ENCODE results near the gene RAB37. TPM values are rescaled to one million over a fixed set of nuclear protein-coding genes. Genes with fewer than 3 reads are reported as not detected.

The RAB37 gene
- total RNA-seq, 1 donor from 2014 or later = 7.4 TPM

- Histone ChIP-seq H3K36me3 (no peaks in the 10 kb centered on the region), H3K9me3 (no peaks in the 10 kb centered on the region), H3K27ac (no peak overlapping the region), H3K4me3 (no peak overlapping the region), H3K4me1 (peaks cover 1% of the 10 kb centered on the region), H3K27me3 (ENCODE audit: low read depth) (no peaks in the 10 kb centered on the region)
- no peak for DNase-seq
- intact Hi-C loops (cut with DNase I) = no loop called here
- ATAC-seq = no peak
- no peak for TF ChIP-seq CTCF (IDR thresholded peaks at IDR 0.05)
Measured at GRCh38 chr17:74725111-74725510, 11.9 kb upstream of the RAB37 start.

GRCh38 chr17:74728033-74728701, 8.9 kb upstream of the RAB37 start:
- Histone ChIP-seq H3K36me3 (no peaks in the 10 kb centered on the region), H3K27ac (no peak overlapping the region), H3K9me3 (no peaks in the 10 kb centered on the region), H3K4me1 (peaks cover 14% of the 10 kb centered on the region), H3K4me3 (no peak overlapping the region), H3K27me3 (ENCODE audit: low read depth) (no peaks in the 10 kb centered on the region)
- ATAC-seq (no peak), DNase-seq (no peak)
- intact Hi-C loops (cut with DNase I) = no loop called here
- TF ChIP-seq CTCF (IDR thresholded peaks at IDR 0.05) = no peak

- Histone ChIP-seq H3K4me3 (no peak overlapping the region), H3K36me3 (no peaks in the 10 kb centered on the region), H3K9me3 (no peaks in the 10 kb centered on the region), H3K4me1 (peaks cover 14% of the 10 kb centered on the region), H3K27me3 (ENCODE audit: low read depth) (no peaks in the 10 kb centered on the region), H3K27ac (no peak overlapping the region)
- intact Hi-C loops (cut with DNase I) = no loop called here
- TF ChIP-seq CTCF (IDR thresholded peaks at IDR 0.05) = no peak
- ATAC-seq (no peak), DNase-seq (no peak)
Measured at GRCh38 chr17:74728702-74729075, 8.4 kb upstream of the RAB37 start.

GRCh38 chr17:74729368-74729767, 7.7 kb upstream of the RAB37 start:
- H3K36me3 ChIP-seq = no peaks in the 10 kb centered on the region
- H3K27ac ChIP-seq = no peak overlapping the region
- peaks cover 14% of the 10 kb centered on the region for H3K4me1 ChIP-seq
- DNase-seq (no peak), ATAC-seq (no peak)
- no peak overlapping the region for H3K4me3 ChIP-seq
- H3K9me3 ChIP-seq = no peaks in the 10 kb centered on the region
- no peaks in the 10 kb centered on the region for H3K27me3 ChIP-seq (ENCODE audit: low read depth)
- intact Hi-C loops (cut with DNase I) = no loop called here
- no peak for TF ChIP-seq CTCF (IDR thresholded peaks at IDR 0.05)

GRCh38 chr17:74729866-74730265, 7.2 kb upstream of the RAB37 start:
- DNase-seq = no peak
- Histone ChIP-seq H3K4me1 (peaks cover 14% of the 10 kb centered on the region), H3K9me3 (no peaks in the 10 kb centered on the region), H3K27me3 (ENCODE audit: low read depth) (no peaks in the 10 kb centered on the region), H3K4me3 (no peak overlapping the region), H3K27ac (no peak overlapping the region), H3K36me3 (no peaks in the 10 kb centered on the region)
- no peak for TF ChIP-seq CTCF (IDR thresholded peaks at IDR 0.05)
- intact Hi-C loops (cut with DNase I) = no loop called here
- ATAC-seq = no peak

Measured in lower lobe of right lung (tissue), 2 donors.